Lower lobe of right lung (tissue), 2 donors: Measurements from ENCODE around the gene DCUN1D1. TPM values are rescaled to one million over a fixed set of nuclear protein-coding genes. Genes with fewer than 3 reads are reported as not detected.

ENCODE experiments used
- ATAC-seq, 2 donors: fragments of 200-7000 bp; cut with Tn5 transposase; one replicate each; pipeline ENCODE4 v1.9.1; 2020 to 2022; ENCODE audit warnings: mild to moderate bottlenecking in 2 of 2, moderate library complexity in 2 of 2
- DNase-seq: peaks from one replicate; pipeline ENCODE4 v3.0.0-alpha.2; 2020
- H3K27ac ChIP-seq: fragments of 200-600 bp; one replicate; pipeline ENCODE4 v1.8.0; 2022
- H3K27me3 ChIP-seq: fragments of 200-600 bp; one replicate; pipeline ENCODE4 v1.8.0; 2022; ENCODE audit warnings: low read depth
- H3K36me3 ChIP-seq: fragments of 200-600 bp; one replicate; pipeline ENCODE4 v1.8.0; 2022; ENCODE audit warnings: mild to moderate bottlenecking
- H3K4me1 ChIP-seq: fragments of 200-600 bp; one replicate; pipeline ENCODE4 v1.8.0; 2022
- H3K4me3 ChIP-seq: fragments of 200-600 bp; one replicate; pipeline ENCODE4 v1.8.0; 2022; ENCODE audit warnings: mild to moderate bottlenecking
- H3K9me3 ChIP-seq: fragments of 200-600 bp; one replicate; pipeline ENCODE4 v1.8.0; 2022
- CTCF ChIP-seq: fragments of 200-600 bp; IDR thresholded peaks from one replicate; pipeline ENCODE4 v1.8.0; 2022; ENCODE audit warnings: antibody characterized with exemption, mild to moderate bottlenecking
- intact Hi-C: fragments of 100-400 bp; cut with DNase I; formaldehyde crosslinking; loops from one replicate; pipeline ENCODE4 v1.11.0; 2022
- total RNA-seq: library from RNA; stranded (reverse); fragmentation: NEBNext Ultra II Directional; extraction: Animal tissue kit (Norgen Biotek cat#: 25700); gene quantifications from one replicate; pipeline ENCODE4 v1.2.1, GENCODE V29; 2021
- donor health status: DM: no; HTN: yes; CAD: no; lungs with severe emphysema.

DCUN1D1 gene
- total RNA-seq, 1 donor from 2014 or later, result 53.2 TPM

GRCh38 chr3:182906036-182906435 is 74.3 kb downstream of the DCUN1D1 start:
- Histone ChIP-seq H3K36me3 (peaks cover 60% of the 10 kb centered on the region), H3K4me3 (no peak overlapping the region), H3K4me1 (no peaks in the 10 kb centered on the region), H3K27ac (no peak overlapping the region), H3K27me3 (no peaks in the 10 kb centered on the region), H3K9me3 (no peaks in the 10 kb centered on the region)
- no peak for TF ChIP-seq CTCF
- ATAC-seq (no peak), DNase-seq (no peak)
- intact Hi-C loops, result no loop called here

- Histone ChIP-seq H3K4me1 (no peaks in the 10 kb centered on the region), H3K27me3 (no peaks in the 10 kb centered on the region), H3K27ac (no peak overlapping the region), H3K36me3 (peaks cover 61% of the 10 kb centered on the region), H3K4me3 (no peak overlapping the region), H3K9me3 (no peaks in the 10 kb centered on the region)
- DNase-seq, result no peak
- TF ChIP-seq CTCF, result no peak
- ATAC-seq, result no peak
- intact Hi-C loops, result no loop called here
These were observed 74.7 kb downstream of the DCUN1D1 start for GRCh38 chr3:182905623-182906022.

- Histone ChIP-seq H3K27me3 (no peaks in the 10 kb centered on the region), H3K36me3 (peaks cover 75% of the 10 kb centered on the region), H3K4me3 (no peak overlapping the region), H3K27ac (no peak overlapping the region), H3K9me3 (no peaks in the 10 kb centered on the region), H3K4me1 (no peaks in the 10 kb centered on the region)
- TF ChIP-seq CTCF, result no peak
- intact Hi-C loops, result no loop called here
- ATAC-seq, result no peak
- DNase-seq, result no peak
These were observed 76.2 kb downstream of the DCUN1D1 start for GRCh38 chr3:182904164-182904563.

- H3K36me3 ChIP-seq, result peaks cover 79% of the 10 kb centered on the region
- H3K4me3 ChIP-seq, result no peak overlapping the region
- intact Hi-C loops, result no loop called here
- no peaks in the 10 kb centered on the region for H3K27me3 ChIP-seq
- TF ChIP-seq CTCF, result no peak
- H3K27ac ChIP-seq, result no peak overlapping the region
- no peaks in the 10 kb centered on the region for H3K4me1 ChIP-seq
- DNase-seq (no peak), ATAC-seq (no peak)
- H3K9me3 ChIP-seq, result no peaks in the 10 kb centered on the region
These were observed 78.1 kb downstream of the DCUN1D1 start for GRCh38 chr3:182902236-182902635.

- intact Hi-C loops, result no loop called here
- H3K4me3 ChIP-seq, result no peak overlapping the region
These were observed 83.8 kb downstream of the DCUN1D1 start for GRCh38 chr3:182896553-182896952.

More at GRCh38 chr3:182896553-182896952, 83.8 kb downstream of the DCUN1D1 start:
- no peaks in the 10 kb centered on the region for H3K4me1 ChIP-seq
- peaks cover 69% of the 10 kb centered on the region for H3K36me3 ChIP-seq
- no peak for ATAC-seq
- no peaks in the 10 kb centered on the region for H3K27me3 ChIP-seq
- TF ChIP-seq CTCF, result no peak
- DNase-seq, result no peak
- no peaks in the 10 kb centered on the region for H3K9me3 ChIP-seq
- H3K27ac ChIP-seq, result no peak overlapping the region
